Neural progenitor cell (in vitro differentiated cells): ENCODE measurements around the gene TBC1D14. TPM values are rescaled to one million over a fixed set of nuclear protein-coding genes. Genes with fewer than 3 reads are reported as not detected.

ENCODE experiments used
- DNase-seq: peaks from one replicate; pipeline ENCODE4 v3.0.0-alpha.2; 2016; ENCODE audit warnings: low spot score
- H2AFZ ChIP-seq: fragments of 200-600 bp; sonication (generic); replicated peaks from 2 replicates; pipeline ENCODE4 v1.6.1; 2016; ENCODE audit warnings: antibody characterized with exemption
- H3F3A ChIP-seq: fragments of 200-600 bp; sonication (generic); 2 replicates; pipeline ENCODE4 v1.6.1; 2016; ENCODE audit warnings: antibody characterized with exemption, low read depth
- H3K27ac ChIP-seq: fragments of 200-600 bp; sonication (generic); 2 replicates; pipeline ENCODE4 v1.5.1; 2016; ENCODE audit warnings: mild to moderate bottlenecking
- H3K27me3 ChIP-seq: fragments of 200-600 bp; sonication (generic); 2 replicates; pipeline ENCODE4 v1.6.1; 2016; ENCODE audit warnings: mild to moderate bottlenecking, moderate library complexity
- H3K36me3 ChIP-seq: fragments of 200-600 bp; sonication (generic); 2 replicates; pipeline ENCODE4 v1.5.1; 2016
- H3K4me1 ChIP-seq: fragments of 200-600 bp; sonication (generic); 2 replicates; pipeline ENCODE4 v1.6.1; 2016; ENCODE audit warnings: mixed run types
- H3K4me2 ChIP-seq: fragments of 200-600 bp; sonication (generic); 2 replicates; pipeline ENCODE4 v1.6.1; 2016
- H3K4me3 ChIP-seq: fragments of 200-600 bp; sonication (generic); 2 replicates; pipeline ENCODE4 v1.5.1; 2016
- H3K79me2 ChIP-seq: fragments of 200-600 bp; sonication (generic); 2 replicates; pipeline ENCODE4 v1.6.1; 2016; ENCODE audit warnings: low read depth
- H3K9ac ChIP-seq: fragments of 200-600 bp; sonication (generic); 2 replicates; pipeline ENCODE4 v1.6.1; 2016
- H3K9me3 ChIP-seq: fragments of 200-600 bp; sonication (generic); 2 replicates; pipeline ENCODE4 v1.5.1; 2016; ENCODE audit warnings: low read depth
- H4K20me1 ChIP-seq: fragments of 200-600 bp; sonication (generic); 2 replicates; pipeline ENCODE4 v1.6.1; 2016; ENCODE audit warnings: low read depth
- H3K27ac Mint-ChIP-seq: 3 replicates; pipeline ENCODE4 v1.8.0; 2021; ENCODE audit warnings: mixed read lengths
- H3K27me3 Mint-ChIP-seq: 2 replicates; pipeline ENCODE4 v1.8.0; 2022; ENCODE audit warnings: low read depth, mild to moderate bottlenecking, inconsistent platforms, moderate library complexity, mixed read lengths; ENCODE audit not compliant: insufficient read depth
- H3K36me3 Mint-ChIP-seq: 3 replicates; pipeline ENCODE4 v1.8.0; 2021; ENCODE audit warnings: mixed read lengths
- H3K4me1 Mint-ChIP-seq: 3 replicates; pipeline ENCODE4 v1.8.0; 2021; ENCODE audit warnings: mixed read lengths
- H3K4me3 Mint-ChIP-seq: 3 replicates; pipeline ENCODE4 v1.8.0; 2021; ENCODE audit warnings: mild to moderate bottlenecking, moderate library complexity, mixed read lengths
- H3K9me3 Mint-ChIP-seq: 3 replicates; pipeline ENCODE4 v1.8.0; 2020; ENCODE audit warnings: mixed read lengths
- CTCF ChIP-seq: fragments of 200-600 bp; sonication (generic); IDR thresholded peaks from 2 replicates; pipeline ENCODE4 v1.5.1; 2017; ENCODE audit warnings: antibody characterized with exemption, mild to moderate bottlenecking
- EZH2 ChIP-seq: fragments of 200-600 bp; sonication (generic); IDR thresholded peaks from 2 replicates; pipeline ENCODE4 v1.6.1; 2017; ENCODE audit warnings: antibody characterized with exemption, mild to moderate bottlenecking, moderate library complexity
- EZH2phosphoT487 ChIP-seq: fragments of 200-600 bp; sonication (generic); IDR thresholded peaks from 2 replicates; pipeline ENCODE4 v1.6.1; 2017; ENCODE audit warnings: antibody characterized with exemption
- total RNA-seq: library from RNA; depleted of rRNA; stranded (reverse); fragments of >200 nt; gene quantifications from 2 replicates; pipeline ENCODE4 v1.2.3, GENCODE V29; 2015; ENCODE audit warnings: low replicate concordance

TBC1D14 gene
- total RNA-seq, 1 donor from 2014 or later: 47.9 TPM

GRCh38 chr4:7000421-7001176 is 91.0 kb downstream of the TBC1D14 start:
- Histone ChIP-seq H3K36me3 (no peaks in the 10 kb centered on the region), H3K79me2 (peaks cover 12% of the 10 kb centered on the region), H3K4me3 (no peak overlapping the region), H4K20me1 (peaks cover 46% of the 10 kb centered on the region), H3K4me1 (no peaks in the 10 kb centered on the region), H3K9me3 (no peaks in the 10 kb centered on the region), H3F3A (no peaks in the 10 kb centered on the region), H2AFZ (no peak overlapping the region), H3K27ac (no peak overlapping the region), H3K27me3 (no peaks in the 10 kb centered on the region), H3K9ac (no peak overlapping the region), H3K4me2 (no peak overlapping the region)
- Mint-ChIP-seq H3K36me3 (peaks cover 40% of the 10 kb centered on the region), H3K27ac (no peak overlapping the region), H3K4me1 (peaks cover 5% of the 10 kb centered on the region), H3K4me3 (no peak overlapping the region), H3K27me3 (peaks cover 3% of the 10 kb centered on the region), H3K9me3 (no peaks in the 10 kb centered on the region)
- no peak for DNase-seq
- TF ChIP-seq CTCF (no peak), EZH2 (no peak), EZH2phosphoT487 (no peak)

GRCh38 chr4:7001271-7001670 is 91.6 kb downstream of the TBC1D14 start:
- no peak overlapping the region for H3K9ac ChIP-seq
- no peak overlapping the region for H3K4me3 ChIP-seq
- H3K4me1 ChIP-seq: no peaks in the 10 kb centered on the region
- H3K4me3 Mint-ChIP-seq: no peak overlapping the region
- peaks cover 40% of the 10 kb centered on the region for H3K36me3 Mint-ChIP-seq
- no peak overlapping the region for H3K27ac Mint-ChIP-seq
- H3K4me1 Mint-ChIP-seq: peaks cover 9% of the 10 kb centered on the region
- no peaks in the 10 kb centered on the region for H3K9me3 Mint-ChIP-seq
- H3K27ac ChIP-seq: no peak overlapping the region
- H3K4me2 ChIP-seq: no peak overlapping the region
- TF ChIP-seq EZH2 (no peak), CTCF (no peak), EZH2phosphoT487 (no peak)
- H2AFZ ChIP-seq: no peak overlapping the region
- H3K36me3 ChIP-seq: no peaks in the 10 kb centered on the region
- H3K79me2 ChIP-seq: peaks cover 12% of the 10 kb centered on the region
- H3K27me3 ChIP-seq: no peaks in the 10 kb centered on the region
- peaks cover 3% of the 10 kb centered on the region for H3K27me3 Mint-ChIP-seq
- peaks cover 50% of the 10 kb centered on the region for H4K20me1 ChIP-seq
- no peak for DNase-seq
- H3K9me3 ChIP-seq: no peaks in the 10 kb centered on the region
- peaks cover 2% of the 10 kb centered on the region for H3F3A ChIP-seq

- Histone ChIP-seq H3K4me2 (no peak overlapping the region), H3K4me1 (peaks cover 8% of the 10 kb centered on the region), H3K27ac (no peak overlapping the region), H2AFZ (no peak overlapping the region), H3K4me3 (no peak overlapping the region), H4K20me1 (peaks cover 61% of the 10 kb centered on the region), H3K9me3 (no peaks in the 10 kb centered on the region), H3F3A (peaks cover 12% of the 10 kb centered on the region), H3K36me3 (no peaks in the 10 kb centered on the region), H3K27me3 (no peaks in the 10 kb centered on the region), H3K9ac (no peak overlapping the region), H3K79me2 (peaks cover 12% of the 10 kb centered on the region)
- no peak for DNase-seq
- Mint-ChIP-seq H3K9me3 (no peaks in the 10 kb centered on the region), H3K4me3 (no peak overlapping the region), H3K36me3 (peaks cover 40% of the 10 kb centered on the region), H3K4me1 (peaks cover 18% of the 10 kb centered on the region), H3K27ac (no peak overlapping the region), H3K27me3 (peaks cover 3% of the 10 kb centered on the region)
- TF ChIP-seq EZH2 (no peak), CTCF (no peak), EZH2phosphoT487 (no peak)
These were observed 92.7 kb downstream of the TBC1D14 start for GRCh38 chr4:7002336-7002735.
